ENCODE data around the gene FAM107B. TPM values are rescaled to one million over a fixed set of nuclear protein-coding genes. Genes with fewer than 3 reads are reported as not detected.

The FAM107B gene
- total and polyA plus RNA-seq, 2 experiments from 2014 or later, result 85.5 to 85.9 TPM

DNA sequence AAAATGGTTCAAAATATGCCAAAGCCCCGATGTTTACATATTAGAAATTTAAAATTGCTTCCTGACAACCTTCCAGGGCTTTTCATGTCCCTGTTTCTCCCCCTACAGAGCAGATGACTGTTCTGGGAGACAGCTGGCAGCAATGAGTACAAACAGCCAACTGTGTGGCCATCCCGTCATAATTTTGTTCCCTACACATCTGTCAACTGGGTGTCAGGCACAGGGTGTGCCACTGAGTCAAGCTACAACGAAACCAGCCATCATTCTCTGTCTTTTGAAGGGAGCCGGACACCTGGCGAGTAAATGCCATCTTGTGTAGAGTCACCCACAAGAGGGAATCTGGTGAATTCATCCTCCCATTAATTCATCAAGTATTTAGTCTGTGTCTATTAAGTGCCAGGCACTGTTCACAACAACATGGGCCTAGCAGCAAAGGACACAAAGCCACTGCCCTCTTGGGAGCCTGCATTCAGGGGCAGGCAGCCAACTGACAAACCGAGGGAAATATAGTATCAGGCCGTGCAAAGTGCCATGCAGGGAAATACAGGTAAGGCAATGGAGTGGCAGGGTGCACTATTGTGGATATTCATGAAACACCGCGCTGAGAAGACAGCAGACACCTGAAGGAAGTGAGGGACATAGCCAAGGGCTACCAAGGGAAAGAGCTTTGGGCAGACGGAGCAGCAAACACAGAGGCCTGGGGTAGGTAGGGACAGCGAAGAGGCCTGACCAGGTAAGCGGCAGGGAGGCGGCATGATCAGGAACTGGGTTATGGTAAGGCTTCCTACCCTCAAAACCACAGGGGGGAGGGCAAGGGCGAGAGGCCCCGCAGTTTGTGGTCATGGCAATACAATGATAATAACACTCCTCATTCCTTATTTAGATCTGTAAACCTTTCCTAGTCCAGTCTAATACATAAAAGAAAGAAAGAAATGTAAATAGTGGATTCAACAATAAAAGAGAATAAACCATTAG, 213.6 kb downstream of the FAM107B start:
- no peak overlapping the region for H3K4me3 ChIP-seq
- peaks cover 19% of the 10 kb centered on the region for H3K4me1 ChIP-seq (ENCODE audit: insufficient read depth)
- 97% methylated on average over 15 of the region's 15 CpGs for WGBS (ENCODE audit: low lambda C conversion rate, missing lambda C conversion rate)
- no peak overlapping the region for H3K27ac ChIP-seq
- no peaks in the 10 kb centered on the region for H3K27me3 ChIP-seq
- DNase-seq (ENCODE audit: low spot score), result no peak
- H4K20me1 ChIP-seq (ENCODE audit: insufficient read depth, poor library complexity, severe bottlenecking), result no peaks in the 10 kb centered on the region
- H3K9me3 ChIP-seq (ENCODE audit: low read depth), result no peaks in the 10 kb centered on the region
- H3K79me2 ChIP-seq, result peaks cover 92% of the 10 kb centered on the region
- H3K9me2 ChIP-seq (replicated peaks; ENCODE audit: insufficient read depth), result no peaks in the 10 kb centered on the region
- no peak overlapping the region for H3K4me2 ChIP-seq
- no peak for TF ChIP-seq EZH2 (IDR thresholded peaks at IDR 0.05; ENCODE audit: borderline replicate concordance)
- TF ChIP-seq, protein P1, sequence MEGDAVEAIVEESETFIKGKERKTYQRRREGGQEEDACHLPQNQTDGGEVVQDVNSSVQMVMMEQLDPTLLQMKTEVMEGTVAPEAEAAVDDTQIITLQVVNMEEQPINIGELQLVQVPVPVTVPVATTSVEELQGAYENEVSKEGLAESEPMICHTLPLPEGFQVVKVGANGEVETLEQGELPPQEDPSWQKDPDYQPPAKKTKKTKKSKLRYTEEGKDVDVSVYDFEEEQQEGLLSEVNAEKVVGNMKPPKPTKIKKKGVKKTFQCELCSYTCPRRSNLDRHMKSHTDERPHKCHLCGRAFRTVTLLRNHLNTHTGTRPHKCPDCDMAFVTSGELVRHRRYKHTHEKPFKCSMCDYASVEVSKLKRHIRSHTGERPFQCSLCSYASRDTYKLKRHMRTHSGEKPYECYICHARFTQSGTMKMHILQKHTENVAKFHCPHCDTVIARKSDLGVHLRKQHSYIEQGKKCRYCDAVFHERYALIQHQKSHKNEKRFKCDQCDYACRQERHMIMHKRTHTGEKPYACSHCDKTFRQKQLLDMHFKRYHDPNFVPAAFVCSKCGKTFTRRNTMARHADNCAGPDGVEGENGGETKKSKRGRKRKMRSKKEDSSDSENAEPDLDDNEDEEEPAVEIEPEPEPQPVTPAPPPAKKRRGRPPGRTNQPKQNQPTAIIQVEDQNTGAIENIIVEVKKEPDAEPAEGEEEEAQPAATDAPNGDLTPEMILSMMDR (IDR thresholded peaks at IDR 0.05; ENCODE audit: poor library complexity), result no peak
- TF ChIP-seq EZH2phosphoT487 (IDR thresholded peaks at IDR 0.05; ENCODE audit: low read depth, severe bottlenecking, unreplicated experiment), result no peak
- no peak overlapping the region for H2AFZ ChIP-seq
- H3K36me3 ChIP-seq (replicated peaks; ENCODE audit: insufficient read depth, low read depth), result no peaks in the 10 kb centered on the region

DNA sequence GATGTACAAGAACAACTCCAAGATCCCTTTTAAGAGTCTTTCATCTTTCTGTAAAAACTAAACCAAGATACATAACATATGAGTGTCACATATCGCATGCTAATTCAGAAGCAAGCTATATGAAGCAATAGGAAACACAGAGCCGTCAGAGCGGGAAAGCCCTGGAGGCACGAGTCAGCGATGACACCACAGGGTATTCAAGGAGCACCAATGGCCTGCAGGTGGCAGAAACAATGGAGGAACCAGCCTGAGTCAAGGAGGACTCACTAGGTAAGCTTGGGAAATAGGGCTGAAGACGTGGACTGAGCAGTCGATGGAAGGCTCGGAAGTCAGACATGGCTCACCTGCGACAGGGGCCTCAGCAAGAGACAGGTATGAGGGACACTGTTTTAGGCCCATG, 214.4 kb downstream of the FAM107B start:
- Histone ChIP-seq H3K27ac (peak overlapping the region; percentile 13), H3K79me2 (peaks cover 92% of the 10 kb centered on the region), H4K20me1 (ENCODE audit: insufficient read depth, poor library complexity, severe bottlenecking) (no peaks in the 10 kb centered on the region), H3K4me2 (no peak overlapping the region), H3K4me3 (no peak overlapping the region), H3K9me3 (ENCODE audit: low read depth) (no peaks in the 10 kb centered on the region), H3K4me1 (ENCODE audit: insufficient read depth) (peaks cover 27% of the 10 kb centered on the region), H2AFZ (no peak overlapping the region), H3K36me3 (replicated peaks; ENCODE audit: insufficient read depth, low read depth) (no peaks in the 10 kb centered on the region), H3K9me2 (replicated peaks; ENCODE audit: insufficient read depth) (no peaks in the 10 kb centered on the region), H3K27me3 (no peaks in the 10 kb centered on the region)
- TF ChIP-seq EZH2phosphoT487 (IDR thresholded peaks at IDR 0.05; ENCODE audit: low read depth, severe bottlenecking, unreplicated experiment) (no peak), EZH2 (IDR thresholded peaks at IDR 0.05; ENCODE audit: borderline replicate concordance) (no peak)
- TF ChIP-seq, protein P1 (IDR thresholded peaks at IDR 0.05; ENCODE audit: poor library complexity), result no peak
- no peak for DNase-seq (ENCODE audit: low spot score)
- 87% methylated on average over 9 of the region's 9 CpGs for WGBS (ENCODE audit: low lambda C conversion rate, missing lambda C conversion rate)

DNA sequence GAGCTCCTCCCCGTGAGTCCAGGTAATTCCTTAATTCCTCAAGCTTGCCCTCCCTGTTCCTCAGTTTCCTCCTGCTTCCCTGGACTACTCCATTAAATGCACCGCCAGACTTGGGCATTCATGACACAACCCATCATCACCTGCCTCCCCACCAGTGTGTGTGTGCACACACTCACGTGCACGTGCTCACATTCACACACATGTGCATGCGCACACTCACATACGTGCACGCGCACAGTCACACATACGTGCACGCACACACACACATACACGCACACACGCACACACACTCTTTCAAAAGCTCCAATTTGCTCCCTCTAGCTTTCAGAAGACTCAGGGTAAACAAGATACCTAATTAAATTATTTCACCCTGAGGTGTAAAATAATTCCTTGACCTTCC, 216.7 kb downstream of the FAM107B start:
- no peaks in the 10 kb centered on the region for H4K20me1 ChIP-seq (ENCODE audit: insufficient read depth, poor library complexity, severe bottlenecking)

More for the DNA sequence above, 216.7 kb downstream of the FAM107B start:
- over 99% methylated on average over 12 of the region's 12 CpGs for WGBS (ENCODE audit: low lambda C conversion rate, missing lambda C conversion rate)
- Histone ChIP-seq H3K4me2 (no peak overlapping the region), H3K9me2 (replicated peaks; ENCODE audit: insufficient read depth) (no peaks in the 10 kb centered on the region), H3K79me2 (peaks cover 88% of the 10 kb centered on the region), H3K36me3 (replicated peaks; ENCODE audit: insufficient read depth, low read depth) (no peaks in the 10 kb centered on the region), H3K27me3 (no peaks in the 10 kb centered on the region), H3K4me1 (ENCODE audit: insufficient read depth) (peaks cover 42% of the 10 kb centered on the region), H3K27ac (no peak overlapping the region), H3K9me3 (ENCODE audit: low read depth) (no peaks in the 10 kb centered on the region), H2AFZ (no peak overlapping the region), H3K4me3 (no peak overlapping the region)
- TF ChIP-seq EZH2phosphoT487 (IDR thresholded peaks at IDR 0.05; ENCODE audit: low read depth, severe bottlenecking, unreplicated experiment) (no peak), EZH2 (IDR thresholded peaks at IDR 0.05; ENCODE audit: borderline replicate concordance) (no peak)
- TF ChIP-seq, protein P1 (IDR thresholded peaks at IDR 0.05; ENCODE audit: poor library complexity), result no peak
- DNase-seq (ENCODE audit: low spot score), result no peak

Data from hepatocyte (in vitro differentiated cells).